ENCODE results near the gene GALNT11. TPM values are rescaled to one million over a fixed set of nuclear protein-coding genes. Genes with fewer than 3 reads are reported as not detected.

Gene GALNT11
- polyA plus RNA-seq, 1 donor (not counting 4 experiments of a cell fraction or from before 2014, with no cell fraction given) = 42.3 TPM

DNA sequence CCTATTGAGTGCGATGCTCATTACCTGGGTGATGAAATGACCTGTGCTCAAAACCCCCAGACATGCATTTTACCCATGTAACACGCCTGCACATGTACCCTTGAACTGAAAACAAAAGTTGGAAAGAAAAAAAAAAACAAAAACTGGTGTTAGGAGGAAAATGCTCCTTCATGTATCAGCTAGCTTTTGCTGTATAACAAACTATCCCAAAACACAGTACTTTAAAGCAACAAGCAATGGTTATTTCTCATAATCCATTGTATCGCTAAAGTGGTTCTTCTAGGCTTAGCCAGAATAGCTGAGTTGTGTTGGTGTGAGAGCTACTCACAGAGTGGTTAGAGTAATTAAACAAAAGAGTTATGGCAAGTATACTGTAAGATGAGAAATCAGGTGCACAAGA is 12.2 kb upstream of the GALNT11 start:
- no peaks in the 10 kb centered on the region for H3K4me1 ChIP-seq (ENCODE audit: control insufficient read depth, extremely low read depth, insufficient read depth, low read length)
- no peaks in the 10 kb centered on the region for H3K36me3 ChIP-seq (ENCODE audit: control insufficient read depth in 2 of 2, extremely low read depth in 1 of 2, insufficient read depth in 2 of 2, low read length in 2 of 2)
- H3K79me2 ChIP-seq (ENCODE audit: control insufficient read depth, insufficient read depth, low read length) = no peaks in the 10 kb centered on the region
- no peak overlapping the region for H2AFZ ChIP-seq (ENCODE audit: control insufficient read depth, low read length)
- no peak overlapping the region for H3K27ac ChIP-seq (ENCODE audit: control insufficient read depth, insufficient read depth, low read length)
- H3K4me2 ChIP-seq (ENCODE audit: control insufficient read depth, extremely low read depth, insufficient read depth, low read depth, low read length) = no peak overlapping the region
- peaks cover 5% of the 10 kb centered on the region for H3K27me3 ChIP-seq (ENCODE audit: control insufficient read depth, extremely low read depth, insufficient read depth, low read length)
- TF ChIP-seq, protein P1, sequence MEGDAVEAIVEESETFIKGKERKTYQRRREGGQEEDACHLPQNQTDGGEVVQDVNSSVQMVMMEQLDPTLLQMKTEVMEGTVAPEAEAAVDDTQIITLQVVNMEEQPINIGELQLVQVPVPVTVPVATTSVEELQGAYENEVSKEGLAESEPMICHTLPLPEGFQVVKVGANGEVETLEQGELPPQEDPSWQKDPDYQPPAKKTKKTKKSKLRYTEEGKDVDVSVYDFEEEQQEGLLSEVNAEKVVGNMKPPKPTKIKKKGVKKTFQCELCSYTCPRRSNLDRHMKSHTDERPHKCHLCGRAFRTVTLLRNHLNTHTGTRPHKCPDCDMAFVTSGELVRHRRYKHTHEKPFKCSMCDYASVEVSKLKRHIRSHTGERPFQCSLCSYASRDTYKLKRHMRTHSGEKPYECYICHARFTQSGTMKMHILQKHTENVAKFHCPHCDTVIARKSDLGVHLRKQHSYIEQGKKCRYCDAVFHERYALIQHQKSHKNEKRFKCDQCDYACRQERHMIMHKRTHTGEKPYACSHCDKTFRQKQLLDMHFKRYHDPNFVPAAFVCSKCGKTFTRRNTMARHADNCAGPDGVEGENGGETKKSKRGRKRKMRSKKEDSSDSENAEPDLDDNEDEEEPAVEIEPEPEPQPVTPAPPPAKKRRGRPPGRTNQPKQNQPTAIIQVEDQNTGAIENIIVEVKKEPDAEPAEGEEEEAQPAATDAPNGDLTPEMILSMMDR (optimal IDR thresholded peaks at IDR 0.05 in 1 of 3, IDR thresholded peaks at IDR 0.05 in 1 of 3, conservative IDR thresholded peaks at IDR 0.05 in 1 of 3; ENCODE audit: extremely low read depth in 1 of 3, insufficient read depth in 2 of 3, low read length in 3 of 3) = no peak
- TF ChIP-seq EZH2 (IDR thresholded peaks at IDR 0.05; ENCODE audit: low read length) = no peak
- DNase-seq (ENCODE audit: low read depth, low spot score) = no peak
- FAIRE-seq = no peak
- H3K9me1 ChIP-seq (ENCODE audit: control insufficient read depth, extremely low read depth, insufficient read depth, low read length) = no peaks in the 10 kb centered on the region
- H3K9me3 ChIP-seq (ENCODE audit: control insufficient read depth, low read depth, low read length) = no peaks in the 10 kb centered on the region
- no peaks in the 10 kb centered on the region for H4K20me1 ChIP-seq (ENCODE audit: control insufficient read depth, extremely low read depth, insufficient read depth, low read length)
- H3K9ac ChIP-seq (ENCODE audit: control insufficient read depth, extremely low read depth, insufficient read depth, low read length) = no peak overlapping the region
- dilution Hi-C loops (cut with MboI; ENCODE audit: extremely low pct_ligation_motif_present, low sequenced_read_pairs) = no loop called here
- no peak overlapping the region for H3K4me3 ChIP-seq (ENCODE audit: control insufficient read depth in 2 of 3, extremely low read depth in 1 of 3, insufficient read depth in 2 of 3, low read depth in 1 of 3, low read length in 3 of 3)

DNA sequence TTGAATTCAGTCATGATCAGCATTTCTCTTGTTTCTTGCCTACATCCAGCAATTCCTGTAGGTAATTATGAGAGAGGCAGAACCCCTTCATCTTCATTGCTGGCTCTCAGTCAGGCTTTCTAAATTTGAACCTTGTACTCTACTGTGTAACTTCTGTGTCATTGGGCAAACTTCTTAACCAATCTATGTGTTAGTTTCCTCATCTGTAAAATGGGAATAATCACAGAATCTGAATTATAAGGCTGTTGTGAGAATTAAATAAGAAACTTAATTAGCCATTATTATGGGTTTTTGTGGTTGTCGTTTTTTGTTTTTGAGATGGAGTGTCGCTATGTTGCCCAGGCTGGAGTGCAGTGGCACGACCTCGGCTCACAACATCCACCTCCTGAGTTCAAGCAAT is 11.5 kb upstream of the GALNT11 start:
- Histone ChIP-seq H3K4me3 (ENCODE audit: control insufficient read depth in 2 of 3, extremely low read depth in 1 of 3, insufficient read depth in 2 of 3, low read depth in 1 of 3, low read length in 3 of 3) (no peak overlapping the region), H3K36me3 (ENCODE audit: control insufficient read depth in 2 of 2, extremely low read depth in 1 of 2, insufficient read depth in 2 of 2, low read length in 2 of 2) (no peaks in the 10 kb centered on the region), H3K79me2 (ENCODE audit: control insufficient read depth, insufficient read depth, low read length) (no peaks in the 10 kb centered on the region), H3K9me1 (ENCODE audit: control insufficient read depth, extremely low read depth, insufficient read depth, low read length) (no peaks in the 10 kb centered on the region), H2AFZ (ENCODE audit: control insufficient read depth, low read length) (no peak overlapping the region), H3K9me3 (ENCODE audit: control insufficient read depth, low read depth, low read length) (no peaks in the 10 kb centered on the region), H3K27me3 (ENCODE audit: control insufficient read depth, extremely low read depth, insufficient read depth, low read length) (peaks cover 5% of the 10 kb centered on the region), H3K9ac (ENCODE audit: control insufficient read depth, extremely low read depth, insufficient read depth, low read length) (no peak overlapping the region), H4K20me1 (ENCODE audit: control insufficient read depth, extremely low read depth, insufficient read depth, low read length) (no peaks in the 10 kb centered on the region), H3K4me1 (ENCODE audit: control insufficient read depth, extremely low read depth, insufficient read depth, low read length) (no peaks in the 10 kb centered on the region), H3K4me2 (ENCODE audit: control insufficient read depth, extremely low read depth, insufficient read depth, low read depth, low read length) (no peak overlapping the region), H3K27ac (ENCODE audit: control insufficient read depth, insufficient read depth, low read length) (no peak overlapping the region)
- TF ChIP-seq, protein P1 (optimal IDR thresholded peaks at IDR 0.05 in 1 of 3, IDR thresholded peaks at IDR 0.05 in 1 of 3, conservative IDR thresholded peaks at IDR 0.05 in 1 of 3; ENCODE audit: extremely low read depth in 1 of 3, insufficient read depth in 2 of 3, low read length in 3 of 3) = no peak
- TF ChIP-seq EZH2 (IDR thresholded peaks at IDR 0.05; ENCODE audit: low read length) = no peak
- no peak for FAIRE-seq
- no peak for DNase-seq (ENCODE audit: low read depth, low spot score)
- dilution Hi-C loops (cut with MboI; ENCODE audit: extremely low pct_ligation_motif_present, low sequenced_read_pairs) = no loop called here
